Hematopoietic multipotent progenitor cell (in vitro differentiated cells): ENCODE results near the gene TCFL5. TPM values are rescaled to one million over a fixed set of nuclear protein-coding genes. Genes with fewer than 3 reads are reported as not detected.

ENCODE experiments used
- DNase-seq, 3 donors: peaks; one replicate each; pipeline ENCODE4 v3.0.0-alpha.2; 2011 to 2015; ENCODE audit warnings: low read depth in 2 of 3, low spot score in 2 of 3
- total RNA-seq: library from RNA; depleted of rRNA; stranded (reverse); fragments of >200 nt; gene quantifications from one replicate; pipeline ENCODE4 v1.2.3, GENCODE V29; 2012

The TCFL5 gene
- total RNA-seq, 1 donor: 2.7 TPM

DNA sequence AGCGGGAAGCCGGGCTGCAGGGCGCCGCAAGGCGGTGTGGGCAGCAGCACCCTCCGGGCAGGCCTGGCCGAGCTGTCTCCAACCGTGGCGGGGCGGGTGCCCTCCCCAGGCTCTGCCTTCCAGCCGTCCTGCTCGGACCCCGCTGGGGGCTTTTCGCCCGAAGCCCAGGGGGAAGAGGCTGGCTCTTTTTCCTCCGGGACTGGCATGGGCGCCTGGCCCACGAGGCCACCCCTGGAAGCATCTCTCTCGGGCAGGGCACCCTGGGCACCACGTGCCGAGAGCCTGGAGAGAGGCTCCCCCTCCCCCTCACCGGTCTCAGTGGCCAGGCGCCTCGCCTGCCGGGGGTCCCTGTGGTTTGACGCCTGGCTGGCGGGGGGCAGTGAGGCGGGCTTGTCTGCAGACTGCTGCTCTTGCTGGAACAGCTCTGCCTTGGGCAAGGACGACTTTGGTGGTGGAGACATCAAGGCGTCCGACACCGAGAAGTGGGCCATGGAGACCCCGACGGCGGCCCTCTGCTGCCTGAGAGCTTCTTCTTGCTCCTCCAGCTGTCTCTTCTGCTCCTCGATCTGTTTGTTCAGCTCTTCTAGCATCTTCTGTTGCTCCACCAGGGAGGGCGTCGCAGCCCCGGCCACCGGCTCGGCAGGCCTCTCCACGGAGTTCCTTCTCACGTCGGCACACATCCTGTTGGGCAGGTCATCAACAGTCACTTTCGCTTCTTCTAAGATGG lies 19.5 kb upstream of the TCFL5 start:
- no peak for DNase-seq

DNA sequence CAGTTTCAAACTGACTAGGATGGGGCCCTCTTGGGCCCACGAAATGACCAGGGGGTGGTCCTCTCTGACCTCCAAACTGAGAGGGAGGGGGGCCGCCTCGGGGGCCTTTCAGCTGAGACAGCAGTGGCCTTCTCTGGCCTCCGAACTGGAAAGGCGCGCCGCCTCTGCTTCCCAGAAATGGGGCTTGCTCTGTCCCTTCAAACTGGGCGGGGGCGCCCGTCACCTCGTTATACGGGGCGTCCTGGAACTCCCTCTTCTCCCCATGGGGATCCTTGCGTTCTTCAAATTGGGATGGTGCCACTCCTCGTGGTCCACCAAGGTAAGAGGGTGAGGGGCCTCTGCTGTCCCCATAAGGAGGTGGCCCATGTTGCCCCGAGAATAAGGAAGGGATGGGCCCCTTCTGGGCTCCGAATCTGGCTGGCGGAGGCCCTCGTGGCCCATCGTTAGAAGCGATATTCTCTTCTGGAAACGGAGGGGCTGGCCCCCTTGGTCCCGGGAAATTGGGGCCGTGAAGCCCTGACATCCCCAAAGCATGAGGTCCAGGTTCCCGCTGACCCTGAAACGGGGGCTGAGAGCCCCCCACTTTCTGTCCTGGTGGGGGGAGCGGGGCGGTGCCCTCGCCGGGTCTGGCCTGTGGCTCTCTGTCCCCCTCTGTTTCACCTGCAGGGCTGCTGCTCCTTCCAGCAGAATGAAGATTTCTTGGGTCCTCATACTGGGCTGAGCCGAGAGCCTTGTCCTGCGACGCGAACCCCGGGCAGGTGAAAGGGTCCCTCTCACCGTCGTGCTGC lies 18.7 kb upstream of the TCFL5 start:
- DNase-seq: no peak

DNA sequence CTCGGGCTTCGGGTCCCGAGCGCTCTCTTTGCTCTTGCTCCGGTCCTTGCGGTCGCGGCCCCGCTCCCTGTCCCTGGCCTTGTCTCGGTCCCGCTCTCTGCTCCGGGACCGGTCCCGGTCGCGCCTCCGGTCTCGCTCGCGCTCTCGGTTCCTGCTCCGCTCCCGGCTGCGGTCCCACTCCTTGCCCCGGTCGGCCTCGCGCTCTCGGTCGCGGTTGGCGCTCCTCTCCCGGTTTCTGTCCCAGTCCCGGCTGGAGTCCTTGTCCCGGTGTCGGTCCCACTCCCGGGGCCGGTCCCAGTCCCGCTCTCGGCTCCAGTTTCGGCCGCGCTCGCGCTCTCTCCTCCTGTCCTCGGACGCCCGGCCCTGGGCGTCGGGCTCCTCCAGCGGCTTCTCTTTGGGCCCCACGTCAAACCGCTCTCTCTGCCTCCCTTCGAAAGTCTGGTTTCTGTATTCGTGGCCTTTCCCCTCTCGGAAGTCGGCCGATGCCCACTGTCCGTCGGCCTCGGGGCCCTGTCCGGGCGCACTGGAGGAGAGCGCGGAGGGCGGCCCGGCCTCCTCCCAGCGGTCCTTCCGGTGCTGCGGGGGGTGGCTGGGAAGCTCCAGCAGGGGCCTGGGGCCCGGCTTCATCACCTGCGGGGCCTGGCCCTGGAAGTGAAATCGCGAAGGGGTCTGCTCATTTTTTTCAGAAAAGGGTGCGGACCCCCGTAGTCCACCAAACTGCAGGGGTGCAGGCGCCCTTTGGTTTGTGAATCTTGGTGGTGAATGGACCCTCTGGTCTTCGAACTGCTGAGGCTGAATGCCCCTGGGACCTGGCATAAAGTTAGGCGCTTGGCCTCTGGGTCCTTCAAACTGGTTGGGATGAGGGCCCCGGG lies 17.9 kb upstream of the TCFL5 start:
- no peak for DNase-seq

DNA sequence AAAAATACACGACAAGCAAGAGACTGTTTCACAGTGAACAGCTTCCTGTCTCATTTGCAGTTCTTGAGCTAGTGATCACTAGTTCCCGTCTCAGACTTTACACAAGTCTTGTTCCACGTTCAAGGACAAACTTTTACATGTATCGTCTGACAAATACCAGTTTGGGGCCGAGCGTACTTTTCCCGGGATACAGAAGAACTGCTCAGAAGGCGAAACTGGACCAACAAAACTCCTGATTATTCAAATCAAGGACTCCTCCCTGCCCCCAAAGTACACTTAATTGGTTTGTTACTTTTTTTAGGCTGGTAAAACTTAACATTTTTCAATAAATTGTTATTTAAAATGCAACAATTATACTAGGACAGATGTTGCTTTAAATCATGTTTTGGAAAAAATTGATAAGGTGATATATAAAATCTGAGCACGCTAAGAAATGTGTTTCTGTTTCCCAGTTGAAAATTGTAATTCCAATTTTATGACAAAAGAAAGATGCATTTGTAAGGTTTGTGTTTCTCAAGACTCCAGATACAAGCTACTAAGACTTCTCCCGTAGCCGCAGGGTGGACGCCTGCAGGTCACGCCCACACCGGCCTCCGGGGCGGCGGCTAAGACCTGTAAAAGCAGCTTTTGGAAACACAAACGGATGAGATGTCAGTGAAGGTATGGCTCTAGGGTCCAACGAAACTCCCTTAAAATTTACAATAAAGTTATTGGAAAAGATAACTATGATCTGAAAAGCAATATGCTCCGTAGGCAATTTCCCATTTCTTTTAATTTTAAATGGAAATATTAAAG lies 16.8 kb upstream of the TCFL5 start:
- no peak for DNase-seq

DNA sequence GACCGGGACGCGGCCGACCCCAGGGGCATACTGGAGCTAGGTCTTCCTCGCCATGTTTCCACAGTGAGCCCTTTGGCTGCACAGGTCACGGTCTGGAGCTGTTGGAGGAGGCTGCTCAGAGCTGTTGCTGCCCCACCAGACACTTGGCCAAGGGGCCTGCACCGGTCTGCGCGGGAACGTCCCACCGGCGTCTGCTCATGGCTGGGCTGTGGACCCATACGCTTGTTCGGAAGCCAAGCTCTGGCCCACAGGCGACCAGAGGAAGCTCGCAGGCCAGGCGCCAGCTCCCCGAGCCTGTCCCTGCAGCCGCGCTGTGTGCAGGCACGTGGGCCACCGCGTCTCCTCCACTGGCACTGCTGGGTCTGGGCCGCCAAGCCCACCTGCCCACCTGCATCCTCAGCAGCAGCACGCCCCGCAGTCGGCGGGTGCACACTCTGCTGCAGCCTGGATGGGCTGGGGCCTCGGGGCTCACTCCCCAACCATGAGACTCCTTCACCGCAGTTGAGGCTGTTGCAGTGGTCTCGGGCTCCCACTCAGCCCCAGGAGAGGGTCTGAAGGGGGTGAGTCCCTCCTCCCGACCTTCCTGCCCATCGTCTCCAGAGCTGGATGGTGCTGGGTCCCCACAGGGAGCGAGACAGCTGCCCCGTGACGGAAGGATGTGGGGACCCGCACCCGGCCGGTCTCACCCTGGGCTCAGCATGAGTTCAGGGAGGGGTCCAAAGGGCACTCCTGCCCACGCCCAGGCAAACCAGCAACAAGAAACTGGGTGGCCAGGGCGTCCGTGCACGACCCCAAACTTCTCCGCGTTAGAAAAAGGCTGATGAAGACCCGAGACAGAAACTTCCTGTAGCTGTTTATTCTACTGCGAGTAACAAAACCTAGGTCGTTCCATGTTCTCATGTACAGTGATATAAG lies 15.5 kb upstream of the TCFL5 start:
- no peak for DNase-seq

DNA sequence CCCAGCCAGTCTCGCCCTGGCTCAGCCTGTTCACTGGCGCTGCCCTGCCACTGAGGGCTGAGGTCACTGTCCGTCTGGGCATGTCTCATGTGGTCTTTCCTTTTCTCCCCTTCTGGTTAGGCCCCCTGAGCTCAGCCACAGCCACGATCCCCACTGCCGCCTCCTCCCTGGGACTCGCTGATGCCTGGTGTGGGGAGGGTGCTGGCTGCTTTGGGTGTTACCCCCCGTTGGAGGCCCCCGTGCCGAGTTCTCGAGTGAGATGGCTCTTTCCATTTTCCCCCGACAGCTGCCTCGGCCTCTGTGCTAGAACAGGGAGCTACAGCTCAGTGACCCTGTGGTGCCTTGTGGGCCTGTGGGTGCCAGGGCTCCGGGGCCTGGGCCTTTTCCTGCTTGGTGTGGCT lies 14.9 kb upstream of the TCFL5 start:
- no peak for DNase-seq

DNA sequence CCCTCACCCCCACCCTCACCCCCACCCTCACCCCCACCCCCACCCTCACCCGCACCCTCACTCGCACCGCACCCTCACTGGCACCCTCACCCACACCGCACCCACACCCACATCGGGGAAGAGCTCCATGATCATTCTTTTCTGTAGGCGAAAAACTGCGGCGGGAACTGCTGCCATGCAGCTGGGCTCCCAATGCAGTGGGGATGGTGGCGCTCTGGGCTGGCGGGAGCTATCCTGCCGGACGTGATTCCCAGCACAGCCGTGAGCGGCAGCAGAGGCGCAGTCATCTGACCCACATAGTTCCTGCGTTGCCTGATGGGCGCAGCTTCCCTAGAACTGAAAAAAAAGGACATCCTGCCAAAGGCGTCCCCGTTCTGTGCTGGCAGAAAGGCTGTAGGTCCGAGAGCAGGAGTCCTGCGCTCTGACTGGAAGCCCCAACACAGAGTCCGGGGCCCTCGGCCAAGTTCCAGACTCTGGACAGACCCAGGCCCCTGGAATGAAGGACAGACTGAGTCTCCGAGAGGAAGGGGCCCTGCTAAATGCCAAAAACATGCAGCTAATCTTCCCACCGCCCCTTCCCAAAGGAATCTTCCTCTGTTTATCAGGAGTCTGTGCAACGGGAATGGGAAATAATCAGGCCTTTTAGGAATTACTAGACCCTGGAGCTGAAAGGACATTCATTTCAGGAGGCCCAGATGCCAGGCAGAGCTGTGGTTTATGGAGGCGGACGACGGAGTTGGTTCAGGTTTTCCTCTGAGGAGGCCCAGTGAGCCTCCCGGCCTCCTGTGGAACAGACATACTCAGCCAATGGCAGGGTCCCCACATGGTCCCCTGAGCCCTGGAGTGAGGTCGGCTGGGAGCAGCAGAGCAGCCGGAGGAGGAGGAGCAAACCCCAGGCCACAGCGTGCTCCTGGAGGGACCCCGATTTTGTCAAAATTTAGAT lies 14.1 kb upstream of the TCFL5 start:
- peak in 2 of 3 donors; percentile 15 to 45 for DNase-seq

DNA sequence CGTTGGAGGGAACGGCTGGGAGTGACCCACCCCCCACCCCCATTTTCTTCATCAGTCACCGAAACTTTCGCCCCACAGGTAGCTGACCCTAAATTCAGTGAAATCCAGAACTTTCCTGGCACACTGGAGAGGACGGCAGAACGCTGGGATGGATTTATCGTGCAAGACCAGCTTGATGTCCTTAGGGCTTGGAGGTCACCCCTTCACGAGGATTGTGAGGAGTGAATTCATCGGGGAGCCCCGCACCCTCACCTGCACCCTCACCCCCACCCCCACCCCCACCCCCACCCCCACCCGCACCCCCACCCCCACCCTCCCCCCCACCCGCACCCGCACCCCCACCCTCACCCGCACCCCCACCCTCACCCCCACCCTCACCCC lies 13.3 kb upstream of the TCFL5 start:
- DNase-seq: no peak

DNA sequence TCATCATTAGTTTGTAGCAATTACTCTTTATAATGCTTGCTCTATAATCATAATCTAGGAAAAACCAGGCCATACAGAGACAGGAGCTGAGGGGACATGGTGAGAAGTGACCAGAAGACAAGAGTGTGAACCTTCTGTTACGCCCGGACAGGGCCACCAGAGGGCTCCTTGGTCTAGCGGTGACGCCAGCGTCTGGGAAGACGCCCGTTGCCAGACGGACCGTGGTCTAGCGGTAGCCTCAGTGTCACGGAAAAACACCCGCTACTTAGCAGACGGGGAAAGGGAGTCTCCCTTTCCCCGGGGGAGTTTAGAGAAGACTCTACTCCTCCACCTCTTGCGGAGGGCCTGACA lies 12.0 kb upstream of the TCFL5 start:
- DNase-seq: peak in 1 of 3 donors; percentile 31

DNA sequence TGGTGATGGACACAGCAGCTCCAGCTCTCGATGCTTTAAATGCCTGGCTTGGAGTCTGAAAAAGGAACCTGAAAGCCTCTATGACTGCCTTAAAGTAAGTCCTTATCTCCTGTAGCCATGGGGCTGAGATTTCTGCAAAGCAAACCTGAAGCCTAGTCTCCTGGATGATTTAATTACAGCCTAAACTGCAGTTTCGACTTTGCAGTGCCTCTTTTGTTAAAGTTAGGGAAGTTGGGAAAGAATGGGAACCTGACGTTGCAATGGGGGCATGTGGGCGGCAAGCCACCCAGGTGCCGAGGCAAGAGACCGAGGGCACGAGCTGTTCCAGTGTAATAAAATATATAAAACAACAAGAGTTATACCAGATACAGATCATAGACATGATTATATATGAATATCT lies 11.7 kb upstream of the TCFL5 start:
- no peak for DNase-seq

DNA sequence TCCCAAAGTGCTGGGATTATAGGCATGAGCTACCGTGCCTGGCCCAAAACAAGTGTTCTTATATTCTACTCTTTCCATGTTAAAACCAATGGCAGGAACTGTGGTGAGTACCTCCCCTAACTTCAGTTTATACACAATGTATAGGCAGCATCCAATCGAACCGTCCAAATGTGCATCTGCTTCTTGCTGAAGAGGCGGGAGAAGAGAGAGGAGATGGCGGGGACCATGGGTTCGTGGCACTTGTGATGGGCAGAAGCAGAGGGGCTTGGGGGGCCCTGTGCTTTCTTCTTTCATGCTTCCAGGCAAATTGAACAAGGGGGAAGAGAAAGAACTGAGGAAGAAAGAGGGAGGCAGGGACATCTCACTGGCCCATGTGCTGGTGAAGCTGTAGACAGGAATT lies 11.2 kb upstream of the TCFL5 start:
- no peak for DNase-seq

DNA sequence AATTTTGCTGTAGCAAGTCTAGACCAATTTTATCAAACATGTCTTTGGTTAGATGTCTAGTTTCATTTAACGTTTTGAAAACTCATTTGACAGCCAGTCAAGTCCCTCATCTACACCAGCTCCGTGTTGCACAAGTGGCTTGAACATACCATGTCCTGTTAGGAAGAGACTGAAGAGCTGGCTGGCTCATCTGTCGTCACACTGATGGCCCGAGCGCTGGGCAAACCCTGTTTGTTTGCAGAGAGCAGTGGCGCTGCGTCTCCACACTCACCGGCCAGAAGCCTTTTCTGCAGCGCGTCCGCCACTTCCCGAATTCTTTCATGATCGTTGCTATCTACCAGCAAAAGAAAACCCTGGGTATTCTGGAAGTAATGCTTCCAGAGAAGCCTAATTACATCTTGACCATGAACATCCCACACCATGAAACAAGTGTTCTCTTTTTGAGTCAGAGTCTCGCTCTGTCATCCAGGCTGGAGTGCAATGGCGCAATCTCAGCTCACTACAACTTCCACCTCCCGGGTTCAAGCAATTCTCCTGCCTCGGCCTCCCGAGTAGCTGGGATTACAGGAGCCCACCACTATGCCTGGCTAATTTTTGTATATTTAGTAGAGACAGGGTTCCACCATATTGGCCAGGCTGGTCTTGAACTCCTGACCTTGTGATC lies 10.7 kb upstream of the TCFL5 start:
- DNase-seq: no peak

DNA sequence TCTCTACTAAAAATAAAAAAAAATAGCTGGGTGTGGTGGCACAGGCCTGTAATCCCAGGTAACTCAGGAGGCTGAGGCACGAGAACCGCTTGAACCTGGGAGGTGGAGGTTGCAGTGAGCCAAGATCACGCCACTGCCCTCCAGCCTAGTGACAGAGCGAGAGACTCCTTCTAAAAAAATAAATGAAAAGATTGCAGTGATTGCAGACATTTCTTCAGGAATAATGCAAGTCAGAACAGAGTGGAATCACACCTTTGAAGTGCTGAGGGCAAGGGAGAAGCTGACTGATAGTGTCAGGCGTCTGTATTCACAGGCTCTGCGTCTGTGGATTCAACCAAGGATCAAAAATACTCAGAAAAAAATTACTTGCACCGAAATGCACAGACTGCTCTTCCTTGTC lies 2.6 kb upstream of the TCFL5 start:
- DNase-seq: no peak

DNA sequence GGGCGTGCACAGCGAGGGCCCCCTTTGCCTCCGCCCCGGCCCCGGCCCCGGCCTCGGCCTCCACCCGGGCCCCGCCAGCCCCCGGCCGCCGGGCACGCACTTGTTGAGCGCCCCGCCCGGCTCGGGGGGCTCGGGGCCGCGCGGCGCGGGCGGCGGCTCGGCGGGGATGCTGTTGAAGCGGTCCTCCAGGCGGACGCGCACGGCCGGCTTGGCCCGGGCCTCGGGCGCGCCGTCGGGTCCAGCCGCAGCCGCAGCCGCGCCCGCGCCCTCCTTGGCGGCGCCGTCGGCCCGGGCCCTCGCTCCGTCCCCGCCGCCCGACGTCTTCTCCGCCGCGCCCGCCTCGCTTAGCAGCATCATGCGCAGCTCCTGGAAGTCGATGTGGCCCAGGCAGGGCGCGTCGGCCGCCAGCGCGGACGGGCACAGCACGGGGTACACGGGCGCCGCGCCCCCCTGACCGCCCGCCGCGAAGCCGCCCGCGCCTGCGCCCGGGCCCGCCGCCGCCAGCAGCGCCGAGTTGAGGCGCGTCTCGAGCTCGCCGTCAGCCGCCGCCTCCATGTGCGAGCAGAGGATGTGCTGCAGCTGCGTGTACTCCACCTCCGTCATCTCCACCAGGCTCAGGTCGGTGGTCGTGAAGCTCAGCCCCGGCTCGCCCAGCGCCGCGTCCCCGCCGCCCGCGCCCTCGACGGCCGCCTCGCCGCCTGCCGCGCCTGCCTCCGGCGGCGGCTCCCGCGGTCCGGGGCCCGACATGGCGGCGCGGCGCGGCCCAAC lies 514 bp downstream of the TCFL5 start:
- peak; percentile 24 to 38 (median 35) for DNase-seq

DNA sequence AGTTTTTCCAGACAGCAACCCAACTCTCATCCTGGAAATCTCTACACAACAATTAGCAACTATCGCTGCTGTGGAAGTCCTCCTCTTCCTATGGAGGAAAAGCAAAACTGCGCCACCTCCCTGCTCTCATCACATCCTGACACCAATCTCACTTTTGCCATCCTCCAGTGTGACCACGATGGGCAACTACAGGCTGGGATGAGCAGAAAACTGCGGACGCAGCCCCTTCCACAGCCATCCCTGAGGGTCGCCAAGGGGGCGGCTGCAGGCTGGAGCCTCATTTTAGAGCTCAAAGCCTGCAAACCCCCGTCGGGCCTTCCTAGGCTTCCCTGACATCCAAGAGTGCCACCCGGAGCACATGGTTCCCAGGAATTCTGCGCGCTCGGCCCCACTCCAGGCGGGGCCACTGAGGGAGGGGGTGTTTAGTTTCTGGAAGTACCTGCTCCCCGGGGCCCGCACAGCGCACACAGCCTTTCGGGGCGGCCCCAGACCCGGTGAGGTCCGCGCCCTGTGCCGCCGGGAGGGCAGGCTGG lies 1.2 kb downstream of the TCFL5 start:
- DNase-seq: no peak

DNA sequence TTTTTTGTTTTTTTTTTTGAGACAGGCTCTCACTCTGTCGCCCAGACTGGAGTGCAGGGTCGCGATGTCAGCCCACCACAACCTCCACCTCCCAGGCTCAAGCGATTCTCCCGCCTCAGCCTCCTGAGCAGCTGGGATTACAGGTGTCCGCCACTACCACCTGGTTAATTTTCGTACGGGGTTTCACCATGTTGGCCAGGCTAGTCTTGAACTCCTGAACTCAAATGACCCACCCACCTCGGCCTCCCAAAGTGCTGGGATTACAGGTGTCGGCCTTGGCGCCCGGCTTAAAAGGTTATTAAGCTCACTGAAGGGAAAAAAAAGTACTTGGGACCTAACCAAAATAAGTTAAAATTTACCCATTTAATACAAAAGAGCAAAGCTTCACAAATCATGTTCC lies 1.9 kb downstream of the TCFL5 start:
- no peak for DNase-seq
